D341Med (cell line): ENCODE data around the gene MMP11.
"Not testable (repeated sequence)": the region's sequence is repeated elsewhere in the genome, so short reads cannot be mapped to it uniquely, and the experiment has no call there.

ENCODE experiments used
- DNase-seq: peaks from one replicate; pipeline ENCODE4 v3.0.0; 2012; ENCODE audit warnings: low spot score

The MMP11 gene

GRCh38 chr22:23772649-23773473 is at the start of gene MMP11:
Gene MMP11 (plus strand): TSS chr22:23772849. CDS start chr22:23772871, 22 bp downstream.
- DNase-seq = peak; percentile 54

GRCh38 chr22:23728108-23728507 is 44.5 kb upstream of the MMP11 start:
- not testable (repeated sequence) for DNase-seq

GRCh38 chr22:23737696-23738095 is 35.0 kb upstream of the MMP11 start:
- no peak for DNase-seq

GRCh38 chr22:23742505-23743264 is 30.0 kb upstream of the MMP11 start:
- DNase-seq = peak; percentile 6

GRCh38 chr22:23743303-23743705 is 29.3 kb upstream of the MMP11 start:
- DNase-seq = peak; percentile 3

- DNase-seq = no peak
These were observed 28.6 kb upstream of the MMP11 start for GRCh38 chr22:23744001-23744400.

- DNase-seq = peak; percentile 14
These were observed 28.2 kb upstream of the MMP11 start for GRCh38 chr22:23744485-23744884.

GRCh38 chr22:23745791-23746190 is 26.9 kb upstream of the MMP11 start:
- peak; percentile 8 for DNase-seq

- DNase-seq = no peak
These were observed 22.8 kb upstream of the MMP11 start for GRCh38 chr22:23749841-23750301.

GRCh38 chr22:23750367-23750713 is 22.3 kb upstream of the MMP11 start:
- DNase-seq = no peak

- peak; percentile 97 for DNase-seq
These were observed 21.8 kb upstream of the MMP11 start, which contains the start of gene ZNF70 for GRCh38 chr22:23750714-23751440. Gene ZNF70 (minus strand): TSS chr22:23751112. CDS start chr22:23745140, 5,972 bp downstream.

GRCh38 chr22:23751441-23751996 is 21.1 kb upstream of the MMP11 start:
- DNase-seq = no peak

GRCh38 chr22:23752090-23752691 is 20.5 kb upstream of the MMP11 start:
- DNase-seq = no peak

GRCh38 chr22:23752750-23753149 is 19.9 kb upstream of the MMP11 start:
- no peak for DNase-seq

GRCh38 chr22:23753385-23753784 is 19.3 kb upstream of the MMP11 start:
- no peak for DNase-seq

- DNase-seq = no peak
These were observed 18.3 kb upstream of the MMP11 start, which contains the start of gene VPREB3 for GRCh38 chr22:23754220-23754919. Gene VPREB3 (minus strand): TSS chr22:23754425. CDS start chr22:23754363, 62 bp downstream.

GRCh38 chr22:23754980-23755636 is 17.5 kb upstream of the MMP11 start:
- DNase-seq = no peak

- DNase-seq = no peak
These were observed 16.9 kb upstream of the MMP11 start for GRCh38 chr22:23755711-23756110.

GRCh38 chr22:23756891-23757290 is 15.8 kb upstream of the MMP11 start:
- peak; percentile 73 for DNase-seq

- no peak for DNase-seq
These were observed 13.1 kb upstream of the MMP11 start for GRCh38 chr22:23759566-23759965.
